Measurements from ENCODE around the gene TPRA1.

Gene TPRA1

GRCh38 chr3:127625821-127626220 is 35.3 kb upstream of the TPRA1 start:
- Mint-ChIP-seq H3K27me3 (peaks cover 50% of the 10 kb centered on the region), H3K9me3 (no peaks in the 10 kb centered on the region), H3K27ac (no peak overlapping the region), H3K4me3 (no peak overlapping the region), H3K4me1 (peaks cover 14% of the 10 kb centered on the region), H3K36me3 (peaks cover 14% of the 10 kb centered on the region)
- no peak for DNase-seq
- CTCF ChIA-PET, result interaction anchor here (1.6 kb wide), 1 partner anchor 27 kb away, joined by 5 read pairs; no protein-coding TSS in a partner anchor

DNA sequence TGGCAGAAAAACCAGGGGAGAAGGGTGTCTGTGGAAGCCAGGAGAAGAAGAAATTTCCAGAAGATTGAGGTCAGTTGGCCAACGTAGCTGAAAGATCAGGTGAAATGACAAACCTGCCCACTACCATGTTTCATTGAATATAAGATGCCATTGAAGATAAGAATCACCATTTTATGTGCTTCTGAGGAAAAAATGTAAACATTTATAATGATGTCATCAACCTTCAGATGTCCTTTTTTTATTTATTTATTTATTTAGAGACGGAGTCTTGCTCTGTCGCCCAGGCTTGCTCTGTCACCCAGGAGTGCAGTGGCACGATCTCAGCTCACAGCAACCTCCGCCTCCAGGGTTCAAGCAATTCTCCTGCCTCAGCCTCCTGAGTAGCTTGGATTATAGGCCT is 33.5 kb upstream of the TPRA1 start:
- Mint-ChIP-seq H3K4me1 (peaks cover 4% of the 10 kb centered on the region), H3K9me3 (no peaks in the 10 kb centered on the region), H3K36me3 (peaks cover 19% of the 10 kb centered on the region), H3K27ac (no peak overlapping the region), H3K27me3 (peaks cover 34% of the 10 kb centered on the region), H3K4me3 (no peak overlapping the region)
- no peak for DNase-seq
- CTCF ChIA-PET, result no interaction called here

- no peak overlapping the region for H3K4me3 Mint-ChIP-seq
- DNase-seq, result no peak
- H3K27ac Mint-ChIP-seq, result no peak overlapping the region
- no peaks in the 10 kb centered on the region for H3K9me3 Mint-ChIP-seq
- CTCF ChIA-PET, result interaction anchor here (1.0 kb wide), 1 partner anchor 208 kb away, joined by 3 read pairs; no protein-coding TSS in a partner anchor
- peaks cover 25% of the 10 kb centered on the region for H3K27me3 Mint-ChIP-seq
- no peaks in the 10 kb centered on the region for H3K4me1 Mint-ChIP-seq
- peaks cover 28% of the 10 kb centered on the region for H3K36me3 Mint-ChIP-seq
Observed at GRCh38 chr3:127622772-127623576, 32.4 kb upstream of the TPRA1 start.

GRCh38 chr3:127622031-127622430 is 31.5 kb upstream of the TPRA1 start:
- no peak overlapping the region for H3K4me3 Mint-ChIP-seq
- H3K36me3 Mint-ChIP-seq, result peaks cover 35% of the 10 kb centered on the region
- H3K27ac Mint-ChIP-seq, result no peak overlapping the region

GRCh38 chr3:127620637-127621375 is 30.3 kb upstream of the TPRA1 start:
- CTCF ChIA-PET, result no interaction called here
- DNase-seq, result no peak
- H3K4me3 Mint-ChIP-seq, result no peak overlapping the region
- peaks cover 10% of the 10 kb centered on the region for H3K4me1 Mint-ChIP-seq
- no peaks in the 10 kb centered on the region for H3K9me3 Mint-ChIP-seq
- H3K27ac Mint-ChIP-seq, result no peak overlapping the region
- H3K36me3 Mint-ChIP-seq, result peaks cover 45% of the 10 kb centered on the region
- H3K27me3 Mint-ChIP-seq, result peaks cover 8% of the 10 kb centered on the region

More at GRCh38 chr3:127622031-127622430, 31.5 kb upstream of the TPRA1 start:
- no peaks in the 10 kb centered on the region for H3K9me3 Mint-ChIP-seq
- H3K4me1 Mint-ChIP-seq, result peaks cover 3% of the 10 kb centered on the region
- H3K27me3 Mint-ChIP-seq, result peaks cover 17% of the 10 kb centered on the region
- CTCF ChIA-PET, result interaction anchor here (1.0 kb wide), 1 partner anchor 209 kb away, joined by 3 read pairs; no protein-coding TSS in a partner anchor
- DNase-seq, result no peak

DNA sequence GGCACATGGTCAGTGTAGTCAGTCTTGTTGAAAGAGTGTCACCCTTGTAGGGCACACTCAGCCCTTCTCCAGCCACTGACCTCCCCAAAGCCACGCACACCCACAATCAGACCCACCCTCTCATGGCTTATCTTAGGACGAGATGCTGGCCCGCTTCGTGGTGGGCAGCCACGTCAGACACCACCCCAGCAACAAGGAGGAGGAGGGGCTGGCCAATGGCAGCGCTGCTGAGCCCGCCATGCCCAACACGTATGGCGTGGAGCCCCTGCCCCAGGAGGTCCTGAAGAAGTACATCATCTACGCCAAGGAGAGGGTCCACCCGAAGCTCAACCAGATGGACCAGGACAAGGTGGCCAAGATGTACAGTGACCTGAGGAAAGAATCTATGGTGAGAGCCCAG is 28.4 kb upstream of the TPRA1 start:
- peak overlapping the region; percentile 50 for H3K27ac Mint-ChIP-seq
- CTCF ChIA-PET, result no interaction called here
- H3K4me1 Mint-ChIP-seq, result peaks cover 22% of the 10 kb centered on the region
- H3K27me3 Mint-ChIP-seq, result no peaks in the 10 kb centered on the region
- no peak overlapping the region for H3K4me3 Mint-ChIP-seq
- no peak for DNase-seq
- H3K9me3 Mint-ChIP-seq, result no peaks in the 10 kb centered on the region
- H3K36me3 Mint-ChIP-seq, result peaks cover 59% of the 10 kb centered on the region

GRCh38 chr3:127616836-127617605 is 26.5 kb upstream of the TPRA1 start:
- Mint-ChIP-seq H3K4me3 (no peak overlapping the region), H3K27ac (no peak overlapping the region), H3K9me3 (no peaks in the 10 kb centered on the region), H3K36me3 (peaks cover 69% of the 10 kb centered on the region), H3K27me3 (no peaks in the 10 kb centered on the region), H3K4me1 (peaks cover 24% of the 10 kb centered on the region)
- CTCF ChIA-PET, result no interaction called here
- no peak for DNase-seq

DNA sequence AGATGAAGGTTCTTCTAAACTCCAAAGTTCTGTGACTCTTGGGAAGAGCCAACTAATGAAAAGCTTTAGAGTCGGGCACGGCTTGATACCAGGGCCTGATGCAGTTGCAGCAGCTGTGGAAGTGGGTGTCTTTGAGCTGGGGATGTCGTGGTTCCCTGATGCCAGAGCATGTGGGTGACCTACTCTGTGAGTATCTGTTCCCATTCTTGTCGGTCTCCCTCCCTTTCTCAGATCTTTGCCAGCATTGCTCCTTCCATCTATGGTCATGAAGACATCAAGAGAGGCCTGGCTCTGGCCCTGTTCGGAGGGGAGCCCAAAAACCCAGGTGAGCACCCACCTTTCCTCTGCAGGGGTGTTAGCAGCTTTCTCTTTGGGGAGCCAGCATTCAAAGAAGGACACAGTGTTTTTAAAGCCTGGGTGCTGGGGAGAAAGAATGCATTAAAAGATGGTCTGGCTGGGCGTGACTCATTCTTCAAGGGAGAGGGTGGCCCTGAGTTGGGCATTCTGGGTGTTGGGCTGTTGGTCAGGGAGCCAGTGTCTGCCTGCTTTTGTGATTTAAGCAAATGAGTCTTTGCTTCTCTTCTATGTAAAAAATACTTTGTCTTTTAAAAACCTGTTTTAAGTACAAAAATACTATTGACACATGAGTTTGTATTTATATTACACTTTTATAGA is 25.2 kb upstream of the TPRA1 start:
- Mint-ChIP-seq H3K27me3 (no peaks in the 10 kb centered on the region), H3K4me3 (no peak overlapping the region), H3K9me3 (no peaks in the 10 kb centered on the region), H3K27ac (peak overlapping the region; percentile 9), H3K36me3 (peaks cover 70% of the 10 kb centered on the region), H3K4me1 (peaks cover 24% of the 10 kb centered on the region)
- DNase-seq, result no peak
- CTCF ChIA-PET, result no interaction called here

DNA sequence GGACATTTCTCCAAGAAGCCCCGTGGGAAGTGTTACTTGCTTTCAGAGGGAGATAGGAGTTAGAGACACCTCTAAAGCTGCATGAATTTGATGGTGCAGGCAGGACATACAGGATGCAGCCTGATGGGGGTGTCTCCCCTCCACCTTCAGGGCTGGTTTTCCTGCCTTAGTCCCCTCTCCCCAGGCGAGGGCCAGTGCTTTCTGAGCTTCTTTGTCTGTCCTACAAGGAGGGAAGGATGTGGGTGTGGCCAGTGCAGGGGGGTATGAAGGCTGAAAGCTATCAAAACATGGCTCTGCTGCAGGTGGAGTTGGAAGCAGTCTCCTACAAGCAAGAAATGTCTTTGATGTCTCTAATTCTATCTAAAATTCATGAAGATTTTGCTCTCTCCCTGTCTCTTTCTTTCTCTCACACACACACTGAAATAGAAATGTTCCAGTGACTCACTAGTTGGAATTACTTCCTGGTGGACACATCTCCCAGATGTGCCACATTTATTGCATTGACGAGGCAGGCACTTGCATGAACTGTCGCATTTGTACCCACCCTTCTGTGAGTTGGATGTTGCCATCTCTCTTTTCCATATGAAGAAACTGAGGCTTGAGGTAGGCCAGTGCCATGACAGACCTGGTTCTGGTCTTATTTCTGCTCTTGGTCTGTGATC is 24.5 kb upstream of the TPRA1 start:
- Mint-ChIP-seq H3K4me3 (no peak overlapping the region), H3K9me3 (no peaks in the 10 kb centered on the region), H3K4me1 (peaks cover 24% of the 10 kb centered on the region), H3K27me3 (no peaks in the 10 kb centered on the region), H3K36me3 (peaks cover 73% of the 10 kb centered on the region), H3K27ac (no peak overlapping the region)
- DNase-seq, result no peak
- CTCF ChIA-PET, result interaction anchor here (0.8 kb wide), 1 partner anchor 21 kb away, joined by 3 read pairs; no protein-coding TSS in a partner anchor

DNA sequence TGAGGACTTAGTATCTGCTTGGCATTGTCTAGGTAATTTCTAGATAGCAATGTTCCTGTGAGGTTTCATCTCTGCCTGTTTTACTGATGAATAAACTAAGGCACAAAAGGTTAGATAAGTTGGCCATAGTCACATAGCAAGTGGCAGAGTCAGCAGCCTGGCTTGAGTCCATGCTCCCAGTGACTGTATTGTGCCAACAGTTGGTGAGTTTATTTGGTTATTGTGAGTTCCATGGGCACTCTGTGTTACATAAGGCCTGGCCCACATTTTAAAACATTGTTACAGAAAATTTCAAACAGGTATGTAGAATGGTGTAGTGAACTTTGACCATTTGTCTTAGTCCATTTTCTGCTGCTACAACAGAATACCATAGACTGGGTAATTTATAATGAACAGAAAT is 22.9 kb upstream of the TPRA1 start:
- CTCF ChIA-PET, result no interaction called here
- Mint-ChIP-seq H3K4me1 (peaks cover 35% of the 10 kb centered on the region), H3K9me3 (no peaks in the 10 kb centered on the region), H3K27ac (no peak overlapping the region), H3K27me3 (no peaks in the 10 kb centered on the region), H3K4me3 (no peak overlapping the region), H3K36me3 (peaks cover 76% of the 10 kb centered on the region)
- no peak for DNase-seq

- H3K27ac Mint-ChIP-seq, result no peak overlapping the region
- H3K4me3 Mint-ChIP-seq, result no peak overlapping the region
- DNase-seq, result no peak
- H3K36me3 Mint-ChIP-seq, result peaks cover 74% of the 10 kb centered on the region
- H3K9me3 Mint-ChIP-seq, result no peaks in the 10 kb centered on the region
- CTCF ChIA-PET, result no interaction called here
- H3K4me1 Mint-ChIP-seq, result peaks cover 36% of the 10 kb centered on the region
- H3K27me3 Mint-ChIP-seq, result no peaks in the 10 kb centered on the region
Observed at GRCh38 chr3:127612966-127613365, 22.4 kb upstream of the TPRA1 start.

GRCh38 chr3:127611251-127611650 is 20.7 kb upstream of the TPRA1 start:
- CTCF ChIA-PET, result interaction anchor here (1.0 kb wide), 1 partner anchor 12 kb away, joined by 4 read pairs; no protein-coding TSS in a partner anchor
- no peak for DNase-seq
- Mint-ChIP-seq H3K4me1 (peaks cover 27% of the 10 kb centered on the region), H3K4me3 (no peak overlapping the region), H3K27me3 (no peaks in the 10 kb centered on the region), H3K27ac (no peak overlapping the region), H3K36me3 (peaks cover 73% of the 10 kb centered on the region), H3K9me3 (no peaks in the 10 kb centered on the region)

- CTCF ChIA-PET, result no interaction called here
- H3K4me1 Mint-ChIP-seq, result peaks cover 25% of the 10 kb centered on the region
- no peaks in the 10 kb centered on the region for H3K9me3 Mint-ChIP-seq
- H3K36me3 Mint-ChIP-seq, result peaks cover 71% of the 10 kb centered on the region
- no peak overlapping the region for H3K27ac Mint-ChIP-seq
- DNase-seq, result no peak
- H3K27me3 Mint-ChIP-seq, result no peaks in the 10 kb centered on the region
- H3K4me3 Mint-ChIP-seq, result no peak overlapping the region
Observed at GRCh38 chr3:127610105-127610504, 19.6 kb upstream of the TPRA1 start.
